Sigmoid colon (tissue), 7 donors: ENCODE results near the gene PRKG1. TPM values are rescaled to one million over a fixed set of nuclear protein-coding genes. Genes with fewer than 3 reads are reported as not detected.

Experiments used
- DNase-seq: peaks from one replicate; pipeline ENCODE4 v3.0.0-alpha.2; 2019
- H3K27ac ChIP-seq, 4 donors: fragments of 200-600 bp; sonication (generic); one replicate each; pipeline ENCODE4 v1.5.1; 2016 to 2019; ENCODE audit warnings: mild to moderate bottlenecking in 1 of 4
- H3K27me3 ChIP-seq, 3 donors: fragments of 200-600 bp; sonication (generic); one replicate each; pipeline ENCODE4 v1.5.1; 2019; ENCODE audit warnings: mild to moderate bottlenecking in 1 of 3
- H3K36me3 ChIP-seq, 4 donors: fragments of 200-600 bp; sonication (generic); one replicate each; pipeline ENCODE4 v1.5.1; 2016 to 2019
- H3K4me1 ChIP-seq, 4 donors: fragments of 200-600 bp; sonication (generic); one replicate each; pipeline ENCODE4 v1.5.1; 2017 to 2019
- H3K4me3 ChIP-seq, 4 donors: fragments of 200-600 bp; sonication (generic); one replicate each; pipeline ENCODE4 v1.5.1; 2017 to 2019; ENCODE audit warnings: mild to moderate bottlenecking in 2 of 4, moderate library complexity in 1 of 4
- H3K9me3 ChIP-seq, 4 donors: fragments of 200-600 bp in 3 of 4; sonication (generic) in 3 of 4; one replicate each; pipeline versions ENCODE4 v1.5.1 to v1.6.1; 2013 to 2019
- CTCF ChIP-seq, 4 experiments: fragments of 450-650 bp in 3 of 4; fragments of 200-600 bp in 1 of 4; IDR thresholded peaks; one replicate each; pipeline ENCODE4 v1.5.1; 2016 to 2019; ENCODE audit warnings: antibody characterized with exemption in 4 of 4, mild to moderate bottlenecking in 3 of 4, moderate library complexity in 2 of 4
- EP300 ChIP-seq, 4 donors: sonication (generic); formaldehyde crosslinking; IDR thresholded peaks; one replicate each; pipeline ENCODE4 v1.6.1; 2017; ENCODE audit warnings: antibody characterized with exemption in 4 of 4
- POLR2A ChIP-seq, 2 donors: fragments of 450-650 bp; IDR thresholded peaks; one replicate each; pipeline ENCODE4 v1.6.1; 2016; ENCODE audit warnings: antibody characterized with exemption in 2 of 2, mild to moderate bottlenecking in 2 of 2, moderate library complexity in 2 of 2
- POLR2AphosphoS5 ChIP-seq, 4 donors: sonication (generic); formaldehyde crosslinking; IDR thresholded peaks; one replicate each; pipeline ENCODE4 v1.6.1; 2017; ENCODE audit warnings: antibody characterized with exemption in 4 of 4
- WGBS, 2 donors: extraction: QIAGEN DNeasy Blood & Tissue Kit; methylation state at CpG; one replicate each; pipeline ENCODE4 v1.1.7; 2013; 5-methylcytosine and 5-hydroxymethylcytosine counted together
- intact Hi-C: fragments of 100-400 bp; cut with DNase I; formaldehyde crosslinking; loops from one replicate; pipeline ENCODE4 v1.15.1; 2023
- polyA plus RNA-seq, 3 donors: library from polyadenylated mRNA; stranded (reverse); fragments of 200-250 nt; gene quantifications; one replicate each; pipeline ENCODE4 v1.2.3, GENCODE V29; 2013
- total RNA-seq, 4 donors: library from RNA; depleted of rRNA; stranded (reverse); fragments of >200 nt; gene quantifications; one replicate each; pipeline ENCODE4 v1.1.0, GENCODE V29; 2016
- donor health status: healthy with polysubstance abuse.
- donor health status: Bipolar disorder and iron deficiency.
- donor health status: healthy.

PRKG1 gene
- total and polyA plus RNA-seq, 7 donors: 3.7 to 92.9 (median 60.2) TPM

- intact Hi-C loops: loop anchor here (5.0 kb wide), 1 partner anchor 84 kb away; no protein-coding TSS in a partner anchor
- Histone ChIP-seq H3K4me3 (no peak overlapping the region), H3K27me3 (no peaks in the 10 kb centered on the region), H3K36me3 (no peaks in the 10 kb centered on the region), H3K27ac (no peak overlapping the region), H3K9me3 (no peaks in the 10 kb centered on the region), H3K4me1 (peaks cover 0 to 25% (median 0%) of the 10 kb centered on the region in 4 donors)
- TF ChIP-seq POLR2A (IDR thresholded peaks at IDR 0.05): no peak
- TF ChIP-seq CTCF (IDR thresholded peaks at IDR 0.05): no peak
- no peak for TF ChIP-seq EP300 (IDR thresholded peaks at IDR 0.05)
- TF ChIP-seq POLR2AphosphoS5 (IDR thresholded peaks at IDR 0.05): no peak
- DNase-seq: no peak
- WGBS, 2 donors: 88% methylated on average over 4 of the region's 4 CpGs
Measured at GRCh38 chr10:51800725-51801424, 726.6 kb downstream of the PRKG1 start.

GRCh38 chr10:51802030-51802429, 727.7 kb downstream of the PRKG1 start:
- H3K9me3 ChIP-seq: no peaks in the 10 kb centered on the region
- no peaks in the 10 kb centered on the region for H3K36me3 ChIP-seq
- TF ChIP-seq CTCF (IDR thresholded peaks at IDR 0.05) (no peak), POLR2AphosphoS5 (IDR thresholded peaks at IDR 0.05) (no peak), POLR2A (IDR thresholded peaks at IDR 0.05) (no peak), EP300 (IDR thresholded peaks at IDR 0.05) (no peak)
- H3K27me3 ChIP-seq: no peaks in the 10 kb centered on the region
- intact Hi-C loops: loop anchor here (5.0 kb wide), 1 partner anchor 85 kb away; no protein-coding TSS in a partner anchor
- H3K4me3 ChIP-seq: no peak overlapping the region
- DNase-seq: no peak
- H3K4me1 ChIP-seq: peaks cover 0 to 35% (median 5%) of the 10 kb centered on the region in 4 donors
- H3K27ac ChIP-seq: no peak overlapping the region

- Histone ChIP-seq H3K27ac (peak overlapping the region in 3 of 4 donors; percentile 26 to 41 (median 37)), H3K27me3 (no peaks in the 10 kb centered on the region), H3K4me3 (no peak overlapping the region), H3K9me3 (no peaks in the 10 kb centered on the region), H3K36me3 (no peaks in the 10 kb centered on the region), H3K4me1 (peaks cover 0 to 39% (median 8%) of the 10 kb centered on the region in 4 donors)
- 81 to 88% methylated on average over 3 of the region's 3 CpGs for WGBS, 2 donors
- TF ChIP-seq CTCF (IDR thresholded peaks at IDR 0.05): no peak
- TF ChIP-seq POLR2AphosphoS5 (IDR thresholded peaks at IDR 0.05): peak in 1 of 4 donors; percentile 5
- TF ChIP-seq POLR2A (IDR thresholded peaks at IDR 0.05): no peak
- TF ChIP-seq EP300 (IDR thresholded peaks at IDR 0.05): peak in 1 of 4 donors; percentile 21
- intact Hi-C loops: loop anchor here (5.0 kb wide), 1 partner anchor 88 kb away; no protein-coding TSS in a partner anchor
- no peak for DNase-seq
Measured at GRCh38 chr10:51804866-51805265, 730.6 kb downstream of the PRKG1 start.

GRCh38 chr10:51806079-51806835, 732.0 kb downstream of the PRKG1 start:
- intact Hi-C loops: no loop called here
- DNase-seq: no peak
- H3K27ac ChIP-seq: peak overlapping the region in 3 of 4 donors; percentile 11 to 59 (median 48)
- TF ChIP-seq CTCF (IDR thresholded peaks at IDR 0.05) (no peak), POLR2A (IDR thresholded peaks at IDR 0.05) (no peak), POLR2AphosphoS5 (IDR thresholded peaks at IDR 0.05) (no peak), EP300 (IDR thresholded peaks at IDR 0.05) (no peak)
- H3K4me1 ChIP-seq: peaks cover 0 to 39% (median 8%) of the 10 kb centered on the region in 4 donors
- no peaks in the 10 kb centered on the region for H3K36me3 ChIP-seq
- WGBS, 2 donors: 78 to 88% methylated on average over 5 of the region's 5 CpGs
- H3K27me3 ChIP-seq: no peaks in the 10 kb centered on the region
- H3K4me3 ChIP-seq: no peak overlapping the region
- no peaks in the 10 kb centered on the region for H3K9me3 ChIP-seq
